Measurements from ENCODE around the gene PDE3B.
"Not testable (repeated sequence)": the region's sequence is repeated elsewhere in the genome, so short reads cannot be mapped to it uniquely, and the experiment has no call there.

Gene PDE3B

GRCh38 chr11:14774721-14775120 lies 131.1 kb downstream of the PDE3B start:
- DNase-seq (ENCODE audit: low read depth, low spot score): no peak

DNA sequence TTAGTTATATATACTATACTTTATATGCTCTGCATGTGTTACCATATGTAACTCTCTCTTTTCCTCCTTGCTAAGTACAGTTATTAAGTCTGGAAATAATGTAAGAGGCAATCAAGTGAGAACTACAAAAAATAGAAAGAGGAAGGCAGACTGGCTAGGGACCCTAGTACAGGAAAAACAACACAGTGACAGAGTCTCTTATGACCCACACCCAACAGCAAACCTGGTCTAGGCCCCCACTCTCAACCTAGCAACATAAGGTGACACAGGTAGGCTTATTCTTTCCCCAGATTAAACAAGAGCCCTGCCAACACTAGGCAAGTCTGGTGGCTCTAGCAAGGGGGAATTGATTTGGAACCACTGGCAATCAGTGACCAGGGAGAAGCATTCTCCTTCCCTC lies 132.3 kb downstream of the PDE3B start:
- DNase-seq (ENCODE audit: low read depth, low spot score): no peak
- H3K4me3 ChIP-seq (ENCODE audit: low read length): no peak overlapping the region

More at GRCh38 chr11:14774721-14775120, 131.1 kb downstream of the PDE3B start:
- no peak overlapping the region for H3K4me3 ChIP-seq (ENCODE audit: low read length)

DNA sequence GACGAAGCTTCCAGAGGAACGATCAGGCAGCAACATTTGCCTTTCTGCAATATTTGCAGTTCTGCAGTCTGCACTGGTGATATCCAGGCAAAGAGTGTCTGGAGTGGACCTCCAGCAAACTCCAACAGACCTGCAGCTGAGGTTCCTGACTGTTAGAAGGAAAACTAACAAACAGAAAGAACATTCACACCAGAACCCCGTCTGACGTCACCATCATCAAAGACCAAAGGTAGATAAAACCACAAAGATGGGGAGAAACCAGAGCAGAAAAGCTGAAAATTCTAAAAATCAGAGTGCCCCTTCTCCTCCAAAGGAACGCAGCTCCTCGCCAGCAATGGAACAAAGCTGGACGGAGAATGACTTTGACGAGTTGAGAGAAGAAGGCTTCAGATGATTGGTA lies 134.9 kb downstream of the PDE3B start:
- not testable (repeated sequence) for H3K4me3 ChIP-seq (ENCODE audit: low read length); DNase-seq (ENCODE audit: low read depth, low spot score)

DNA sequence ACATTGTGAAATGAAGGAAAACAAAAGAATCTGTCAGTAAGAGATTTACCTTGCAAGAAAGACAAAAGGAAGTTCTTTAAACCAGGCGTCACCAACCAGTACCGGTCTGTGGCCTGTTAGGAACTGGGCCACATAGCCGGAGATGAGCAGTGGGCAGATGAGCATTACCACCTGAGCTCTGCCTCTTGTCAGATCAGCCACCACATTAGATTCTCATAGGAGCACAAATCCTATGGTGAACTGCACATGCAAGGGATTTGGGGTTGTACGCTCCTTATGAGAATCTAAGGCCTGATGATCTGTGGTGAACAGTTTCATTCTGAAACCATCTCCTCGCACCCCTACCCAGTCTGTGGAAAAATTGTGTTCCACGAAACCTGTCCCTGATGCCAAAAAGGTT lies 140.2 kb downstream of the PDE3B start:
- DNase-seq (ENCODE audit: low read depth, low spot score): no peak
- no peak overlapping the region for H3K4me3 ChIP-seq (ENCODE audit: low read length)

GRCh38 chr11:14784230-14784629 lies 140.6 kb downstream of the PDE3B start:
- DNase-seq (ENCODE audit: low read depth, low spot score): no peak
- no peak overlapping the region for H3K4me3 ChIP-seq (ENCODE audit: low read length)

DNA sequence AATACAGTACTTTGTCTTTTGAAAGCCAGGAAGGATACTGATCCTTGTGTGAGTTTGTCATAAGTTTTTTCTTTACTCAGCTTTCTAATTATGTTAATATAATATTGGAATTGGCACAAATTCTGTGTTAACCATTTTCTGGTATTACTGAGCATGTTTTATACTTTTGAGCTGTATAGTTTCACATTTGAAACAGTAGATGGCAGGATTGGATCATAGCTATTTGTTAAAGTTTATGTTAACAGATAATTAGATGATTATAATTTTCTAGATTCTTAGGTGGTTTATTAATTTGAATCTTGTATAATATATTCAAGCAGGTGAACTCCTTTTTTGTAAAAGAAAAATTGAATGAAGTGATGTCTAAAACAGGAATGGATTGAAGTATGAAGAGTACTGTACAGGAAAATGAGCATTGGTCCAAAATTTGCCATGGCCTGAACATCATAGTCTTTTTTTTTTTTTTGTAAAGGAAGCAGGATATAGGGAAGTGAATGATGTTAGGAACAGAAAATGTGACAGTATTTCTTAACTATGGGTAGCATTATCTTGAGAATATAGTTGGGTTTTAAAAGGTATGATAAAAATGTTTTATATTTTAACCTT lies 146.4 kb downstream of the PDE3B start:
- DNase-seq (ENCODE audit: low read depth, low spot score): no peak
- H3K4me3 ChIP-seq (ENCODE audit: low read length): no peak overlapping the region

- DNase-seq (ENCODE audit: low read depth, low spot score): no peak
- H3K4me3 ChIP-seq (ENCODE audit: low read length): no peak overlapping the region
Observed at GRCh38 chr11:14793546-14793945, 149.9 kb downstream of the PDE3B start.

GRCh38 chr11:14796028-14796427 lies 152.4 kb downstream of the PDE3B start:
- not testable (repeated sequence) for DNase-seq (ENCODE audit: low read depth, low spot score); H3K4me3 ChIP-seq (ENCODE audit: low read length)

DNA sequence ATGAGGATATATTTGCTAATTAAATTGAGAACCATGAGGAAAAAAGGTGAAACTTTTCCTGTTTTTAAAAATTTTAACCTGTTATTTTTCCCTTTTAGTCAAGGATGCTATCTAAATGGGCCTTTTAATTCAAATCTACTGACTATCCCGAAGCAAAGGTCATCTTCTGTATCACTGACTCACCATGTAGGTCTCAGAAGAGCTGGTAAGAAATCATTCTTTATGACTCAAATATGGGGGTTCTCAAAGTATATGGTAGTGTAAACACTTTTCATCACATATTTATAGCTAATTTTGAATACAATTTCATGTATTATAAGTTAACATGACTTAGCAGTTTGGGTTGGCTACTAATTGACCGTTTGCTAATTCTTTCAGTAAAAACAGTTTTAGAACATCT lies 160.2 kb downstream of the PDE3B start:
- no peak overlapping the region for H3K4me3 ChIP-seq (ENCODE audit: low read length)
- no peak for DNase-seq (ENCODE audit: low read depth, low spot score)

GRCh38 chr11:14809466-14809865 lies 165.9 kb downstream of the PDE3B start:
- no peak overlapping the region for H3K4me3 ChIP-seq (ENCODE audit: low read length)
- no peak for DNase-seq (ENCODE audit: low read depth, low spot score)

DNA sequence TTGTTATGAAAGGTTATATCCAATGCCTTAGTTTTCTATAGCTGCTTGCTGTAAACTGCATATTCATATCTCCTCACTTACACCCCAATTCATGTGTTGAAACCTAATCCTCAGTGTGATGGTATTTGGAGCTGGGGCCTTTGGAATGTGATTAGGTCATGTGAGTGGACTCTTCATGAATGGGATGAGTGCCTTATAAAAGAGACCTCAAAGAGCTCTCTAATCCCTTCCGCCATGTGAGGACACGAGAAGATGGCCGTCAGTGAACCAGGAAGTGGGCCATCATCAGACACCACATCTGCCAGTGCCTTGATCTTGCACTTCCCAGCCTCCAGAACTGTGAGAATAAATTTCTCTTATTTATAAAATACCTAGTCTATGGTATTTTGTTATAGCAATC lies 169.2 kb downstream of the PDE3B start:
- no peak overlapping the region for H3K4me3 ChIP-seq (ENCODE audit: low read length)
- DNase-seq (ENCODE audit: low read depth, low spot score): no peak

GRCh38 chr11:14813516-14813915 lies 169.9 kb downstream of the PDE3B start:
- H3K4me3 ChIP-seq (ENCODE audit: low read length): no peak overlapping the region
- DNase-seq (ENCODE audit: low read depth, low spot score): no peak

GRCh38 chr11:14818779-14819178 lies 175.2 kb downstream of the PDE3B start:
- no peak overlapping the region for H3K4me3 ChIP-seq (ENCODE audit: low read length)
- no peak for DNase-seq (ENCODE audit: low read depth, low spot score)

DNA sequence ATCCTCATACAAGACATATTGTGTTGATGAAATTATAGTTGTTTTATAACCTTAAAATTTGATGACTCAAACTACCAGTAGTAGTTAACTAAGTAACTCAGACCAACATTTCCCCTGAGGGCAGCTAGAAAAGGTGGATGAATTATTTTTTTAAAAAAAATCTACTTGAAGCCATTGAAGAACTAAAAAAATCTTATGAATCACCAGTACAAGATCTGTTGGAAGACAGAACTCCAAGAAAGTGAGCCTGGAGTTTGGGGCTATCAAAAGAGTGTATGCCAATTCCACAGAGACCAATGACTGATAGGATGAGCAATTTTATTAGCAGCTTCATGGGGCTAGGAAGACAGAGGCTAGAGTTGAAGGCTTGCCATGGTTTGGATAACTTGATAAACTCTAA lies 176.0 kb downstream of the PDE3B start:
- no peak for DNase-seq (ENCODE audit: low read depth, low spot score)
- H3K4me3 ChIP-seq (ENCODE audit: low read length): no peak overlapping the region

DNA sequence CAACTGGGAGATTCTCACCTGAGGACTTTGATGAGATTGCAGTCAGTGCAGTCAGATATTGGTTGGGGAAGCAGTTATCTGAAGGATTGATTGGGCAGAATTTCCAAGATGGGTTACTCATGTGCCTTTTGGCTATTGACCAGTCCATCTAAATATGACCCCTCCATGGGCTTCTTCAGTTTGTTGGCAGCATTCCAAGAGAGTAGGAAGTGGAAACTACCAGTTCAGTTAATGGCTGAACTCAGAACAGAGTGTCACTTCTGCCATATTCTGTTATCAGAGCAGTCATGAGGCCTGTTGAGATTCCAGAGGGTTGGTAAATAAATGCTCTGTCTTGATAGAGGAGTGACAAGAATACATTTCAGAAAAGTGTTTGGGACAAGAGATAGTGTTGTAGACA lies 177.4 kb downstream of the PDE3B start:
- H3K4me3 ChIP-seq (ENCODE audit: low read length): no peak overlapping the region
- no peak for DNase-seq (ENCODE audit: low read depth, low spot score)

- no peak overlapping the region for H3K4me3 ChIP-seq (ENCODE audit: low read length)
- DNase-seq (ENCODE audit: low read depth, low spot score): no peak
Observed at GRCh38 chr11:14826600-14826999, 183.0 kb downstream of the PDE3B start.

DNA sequence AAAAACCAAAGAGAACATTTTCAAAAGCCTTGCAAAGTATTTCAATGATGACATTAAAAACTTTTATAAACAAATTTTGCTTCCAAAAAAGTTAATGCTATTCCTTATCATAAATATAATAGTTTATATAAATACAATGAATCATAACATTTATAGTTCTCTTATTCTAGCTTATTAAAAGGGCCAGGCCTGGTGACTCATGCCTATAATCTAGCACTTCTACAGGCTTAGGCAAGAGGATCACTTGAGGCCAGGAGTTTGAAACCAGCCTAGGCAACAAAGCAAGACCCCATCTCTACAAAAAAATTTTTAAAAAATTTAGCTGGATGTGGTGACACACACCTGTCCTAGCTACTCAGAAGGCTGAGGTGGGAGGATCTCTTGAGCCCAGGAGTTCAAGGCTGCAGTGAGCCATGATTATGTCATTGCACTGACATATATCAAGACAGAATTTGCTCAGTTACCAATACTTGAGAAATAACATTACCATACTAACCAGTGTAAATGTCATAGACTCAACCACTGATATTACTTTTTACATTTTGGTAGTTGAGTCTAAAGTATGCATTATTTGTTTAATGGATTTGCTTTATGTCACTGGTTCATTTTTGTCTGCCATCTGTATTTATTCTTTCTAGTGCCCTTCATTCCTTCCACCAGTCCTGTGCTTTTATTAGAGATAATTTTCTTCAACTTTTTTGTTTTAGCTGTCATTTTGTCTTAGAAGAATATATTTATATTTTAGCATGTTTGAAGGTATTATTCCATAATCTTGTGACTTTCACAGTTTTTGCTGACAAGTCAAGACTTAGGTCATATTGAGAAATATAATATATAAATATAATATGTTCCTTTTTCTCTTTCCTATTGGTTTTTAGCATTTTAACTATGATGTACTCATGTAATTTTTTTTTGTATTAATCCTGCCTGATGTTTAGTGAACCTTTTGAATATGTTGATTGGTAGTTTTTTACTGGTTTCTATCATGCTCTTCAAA lies 192.2 kb downstream of the PDE3B start:
- no peak for DNase-seq (ENCODE audit: low read depth, low spot score)
- no peak overlapping the region for H3K4me3 ChIP-seq (ENCODE audit: low read length)

GRCh38 chr11:14842002-14842401 lies 198.4 kb downstream of the PDE3B start:
- DNase-seq (ENCODE audit: low read depth, low spot score): no peak
- no peak overlapping the region for H3K4me3 ChIP-seq (ENCODE audit: low read length)

- no peak for DNase-seq (ENCODE audit: low read depth, low spot score)
Observed at GRCh38 chr11:14852571-14853177, 209.1 kb downstream of the PDE3B start.

GRCh38 chr11:14854057-14854456 lies 210.5 kb downstream of the PDE3B start:
- no peak overlapping the region for H3K4me3 ChIP-seq (ENCODE audit: low read length)
- DNase-seq (ENCODE audit: low read depth, low spot score): no peak

More at GRCh38 chr11:14852571-14853177, 209.1 kb downstream of the PDE3B start:
- H3K4me3 ChIP-seq (ENCODE audit: low read length): no peak overlapping the region

All from Jurkat, Clone E6-1 (cell line).